BJ (cell line): ENCODE data around the gene MARCHF9. TPM values are rescaled to one million over a fixed set of nuclear protein-coding genes. Genes with fewer than 3 reads are reported as not detected.

Source experiments
- CTCF ChIA-PET: fragments of 350-600 bp; formaldehyde crosslinking; extraction: SDS; loops from one replicate; lab custom pipeline; 2021; ENCODE audit warnings: antibody characterized with exemption, inconsistent platforms; lab: Yijun Ruan, JAX
- POLR2A ChIA-PET: fragments of 300-600 bp; sonication (Branson Sonifier 250); formaldehyde crosslinking; extraction: SDS; loops from one replicate; lab custom pipeline; 2021; ENCODE audit warnings: antibody characterized with exemption; lab: Charles Lee
- DNase-seq: peaks from one replicate; pipeline ENCODE4 v3.0.0-alpha.2; 2011; ENCODE audit warnings: low read depth
- H3K27me3 ChIP-seq: 2 replicates; pipeline ENCODE4 v1.6.0; 2011; ENCODE audit warnings: low read length; ENCODE audit not compliant: control insufficient read depth, insufficient read depth
- H3K36me3 ChIP-seq: 2 replicates; pipeline ENCODE4 v1.5.1; 2011; ENCODE audit warnings: low read length; ENCODE audit not compliant: control insufficient read depth, insufficient read depth
- H3K4me3 ChIP-seq: 2 replicates; pipeline ENCODE4 v1.5.1; 2011; ENCODE audit warnings: low read depth, mild to moderate bottlenecking, control low read depth, low read length
- CTCF ChIP-seq: IDR thresholded peaks from 2 replicates; pipeline ENCODE4 v1.5.1; 2011; ENCODE audit warnings: low read depth, mild to moderate bottlenecking, control low read depth, inconsistent platforms, low read length, moderate library complexity; ENCODE audit not compliant: insufficient read depth
- polyA plus RNA-seq: library from polyadenylated mRNA; depleted of rRNA; stranded (reverse); fragments of >200 nt; gene quantifications from 2 replicates; pipeline ENCODE4 v1.2.3, GENCODE V29; 2011

Gene MARCHF9
- polyA plus RNA-seq, 1 experiment = 6.2 TPM

- CTCF ChIA-PET = interaction anchor here (0.6 to 3.0 kb wide), 27 partner anchors 9 to 185 kb away, joined by 3 to 58 read pairs (median 4); partner anchors contain the start of genes AGAP2, CYP27B1, EEF1AKMT3 and METTL1
- peak overlapping the region; percentile 93 for H3K4me3 ChIP-seq
- 0 out of 2 replicates have a peak, but pooled peaks cover 1% of the 10 kb centered on the region for H3K27me3 ChIP-seq
- peaks cover 6% of the 10 kb centered on the region for H3K36me3 ChIP-seq
- TF ChIP-seq CTCF = no peak
- POLR2A ChIA-PET = interaction anchor here (0.5 kb wide), 1 partner anchor 122 kb away, joined by 3 read pairs; no protein-coding TSS in a partner anchor
- no peak for DNase-seq
These were observed 29.1 kb upstream of the MARCHF9 start for GRCh38 chr12:57725851-57726150.

- Histone ChIP-seq H3K27me3 (0 out of 2 replicates have a peak, but pooled peaks cover 1% of the 10 kb centered on the region), H3K36me3 (peaks cover 4% of the 10 kb centered on the region), H3K4me3 (peak overlapping the region; percentile 93)
- CTCF ChIA-PET = interaction anchor here (0.6 to 3.0 kb wide), 30 partner anchors 10 to 1056 kb away, joined by 3 to 58 read pairs (median 4); partner anchors contain the start of genes AGAP2, B4GALNT1, CDK4 and CYP27B1
- peak; percentile 19 for DNase-seq
- peak; percentile 98 for TF ChIP-seq CTCF
- POLR2A ChIA-PET = interaction anchor here (0.5 kb wide), 1 partner anchor 122 kb away, joined by 3 read pairs; no protein-coding TSS in a partner anchor
These were observed 28.6 kb upstream of the MARCHF9 start for GRCh38 chr12:57726151-57726883.

GRCh38 chr12:57726884-57727757 is 27.8 kb upstream of the MARCHF9 start:
- Histone ChIP-seq H3K36me3 (peaks cover 4% of the 10 kb centered on the region), H3K4me3 (peak overlapping the region; percentile 93), H3K27me3 (0 out of 2 replicates have a peak, but pooled peaks cover 1% of the 10 kb centered on the region)
- peak; percentile 61 for TF ChIP-seq CTCF
- ChIA-PET CTCF (interaction anchor here (0.7 to 3.0 kb wide), 17 partner anchors 9 to 1056 kb away, joined by 3 to 58 read pairs (median 4); partner anchors contain the start of genes AGAP2, B4GALNT1, CDK4 and OS9), POLR2A (no interaction called here)
- DNase-seq = no peak

- no peak for TF ChIP-seq CTCF
- CTCF ChIA-PET = interaction anchor here (2.3 to 2.9 kb wide), 2 partner anchors 17 to 34 kb away, joined by 9 to 14 read pairs; partner anchors contain the start of genes OS9 and TSPAN31
- H3K27me3 ChIP-seq = peaks cover 3% of the 10 kb centered on the region; the same call in 1 of the 2 replicates
- H3K36me3 ChIP-seq = peaks cover 4% of the 10 kb centered on the region
- POLR2A ChIA-PET = no interaction called here
- no peak overlapping the region for H3K4me3 ChIP-seq
- DNase-seq = no peak
These were observed 27.0 kb upstream of the MARCHF9 start for GRCh38 chr12:57727758-57728395.
